ENCODE measurements around the gene FAM13A. TPM values are rescaled to one million over a fixed set of nuclear protein-coding genes. Genes with fewer than 3 reads are reported as not detected.

The FAM13A gene
- total RNA-seq, 1 experiment from 2014 or later = 26.7 TPM

DNA sequence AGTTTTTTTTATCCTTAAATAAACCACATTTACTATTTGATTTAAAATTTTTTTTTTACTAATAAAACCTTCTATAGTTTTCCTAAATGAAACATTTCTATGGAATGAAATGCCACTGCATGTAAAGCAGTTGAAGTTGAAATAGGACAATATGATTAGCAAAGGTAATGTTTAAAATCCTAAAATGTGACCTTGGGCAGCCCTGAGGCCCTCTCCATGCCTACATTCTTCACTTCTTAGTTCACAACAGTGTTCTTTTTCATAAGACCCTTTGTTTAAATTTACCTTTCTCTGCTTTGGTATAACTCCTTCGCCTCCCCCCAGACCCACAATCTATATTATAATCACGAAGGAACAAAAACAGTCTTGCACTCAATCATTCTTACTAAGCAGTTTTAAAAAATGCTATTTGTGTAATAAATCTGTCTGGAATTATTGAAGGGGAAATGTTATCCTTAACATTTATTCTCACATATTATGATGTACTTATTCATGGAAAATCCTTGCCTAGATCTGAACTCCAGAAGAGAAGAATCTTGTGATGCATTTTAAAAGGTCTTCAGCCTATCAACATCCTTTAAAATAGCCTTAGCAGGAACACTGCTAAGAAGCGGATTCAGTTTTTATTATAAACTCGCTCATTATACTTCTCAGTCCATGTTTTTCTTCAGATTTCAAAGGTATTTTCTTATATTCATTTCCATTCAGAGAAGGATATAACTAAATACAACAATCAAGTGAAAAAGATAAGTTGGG is 234.8 kb downstream of the FAM13A start:
- ChIA-PET CTCF (no interaction called here), POLR2A (ENCODE audit: unreplicated experiment) (interaction anchor here (0.7 kb wide), 1 partner anchor 296 kb away, joined by 3 read pairs; no protein-coding TSS in a partner anchor)
- H3K27ac ChIP-seq = peak overlapping the region; percentile 92
- BruUV-seq (replicated peaks) = TSS peak; percentile 70
- peaks cover 31% of the 10 kb centered on the region for H3K4me1 ChIP-seq (replicated peaks; ENCODE audit: insufficient read depth)
- DNase-seq = no peak
- intact Hi-C loops (cut with micrococcal nuclease; ENCODE audit: unreplicated experiment) = loop anchor here (2.0 to 5.0 kb wide), 3 partner anchors 115 to 295 kb away; partner anchors contain the start of gene TIGD2
- H3K4me2 ChIP-seq = peak overlapping the region; percentile 87
- H2AFZ ChIP-seq = peak overlapping the region; percentile 82
- peaks cover 35% of the 10 kb centered on the region for H3K79me2 ChIP-seq (ENCODE audit: low read depth)
- H3F3A ChIP-seq (ENCODE audit: insufficient read depth, low read depth) = peaks cover 17% of the 10 kb centered on the region
- TF ChIP-seq, protein P1, sequence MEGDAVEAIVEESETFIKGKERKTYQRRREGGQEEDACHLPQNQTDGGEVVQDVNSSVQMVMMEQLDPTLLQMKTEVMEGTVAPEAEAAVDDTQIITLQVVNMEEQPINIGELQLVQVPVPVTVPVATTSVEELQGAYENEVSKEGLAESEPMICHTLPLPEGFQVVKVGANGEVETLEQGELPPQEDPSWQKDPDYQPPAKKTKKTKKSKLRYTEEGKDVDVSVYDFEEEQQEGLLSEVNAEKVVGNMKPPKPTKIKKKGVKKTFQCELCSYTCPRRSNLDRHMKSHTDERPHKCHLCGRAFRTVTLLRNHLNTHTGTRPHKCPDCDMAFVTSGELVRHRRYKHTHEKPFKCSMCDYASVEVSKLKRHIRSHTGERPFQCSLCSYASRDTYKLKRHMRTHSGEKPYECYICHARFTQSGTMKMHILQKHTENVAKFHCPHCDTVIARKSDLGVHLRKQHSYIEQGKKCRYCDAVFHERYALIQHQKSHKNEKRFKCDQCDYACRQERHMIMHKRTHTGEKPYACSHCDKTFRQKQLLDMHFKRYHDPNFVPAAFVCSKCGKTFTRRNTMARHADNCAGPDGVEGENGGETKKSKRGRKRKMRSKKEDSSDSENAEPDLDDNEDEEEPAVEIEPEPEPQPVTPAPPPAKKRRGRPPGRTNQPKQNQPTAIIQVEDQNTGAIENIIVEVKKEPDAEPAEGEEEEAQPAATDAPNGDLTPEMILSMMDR (conservative IDR thresholded peaks at IDR 0.05) = no peak
- no peak for TF ChIP-seq EZH2 (IDR thresholded peaks at IDR 0.05; ENCODE audit: low read depth)
- no peaks in the 10 kb centered on the region for H3K27me3 ChIP-seq (ENCODE audit: insufficient read depth, low read depth)
- H3K9me2 ChIP-seq (ENCODE audit: insufficient read depth) = no peaks in the 10 kb centered on the region
- no peaks in the 10 kb centered on the region for H3K36me3 ChIP-seq (ENCODE audit: low read depth)
- peak overlapping the region; percentile 70 for H3K4me3 ChIP-seq
- H3K9me3 ChIP-seq (ENCODE audit: insufficient read depth, low read depth) = no peaks in the 10 kb centered on the region
- H4K20me1 ChIP-seq (ENCODE audit: insufficient read depth) = no peaks in the 10 kb centered on the region

GRCh38 chr4:88821522-88821921 is 235.5 kb downstream of the FAM13A start:
- peak overlapping the region; percentile 70; the same call in 1 of the 2 replicates for H3K4me3 ChIP-seq
- peak overlapping the region; percentile 26; the same call in 1 of the 2 replicates for H3K27ac ChIP-seq
- intact Hi-C loops (cut with micrococcal nuclease; ENCODE audit: unreplicated experiment) = loop anchor here (5.0 kb wide), 2 partner anchors 291 to 294 kb away; partner anchors contain the start of gene TIGD2
- ChIA-PET POLR2A (ENCODE audit: unreplicated experiment) (no interaction called here), CTCF (no interaction called here)
- TF ChIP-seq EZH2 (IDR thresholded peaks at IDR 0.05; ENCODE audit: low read depth) = no peak
- TF ChIP-seq, protein P1 (conservative IDR thresholded peaks at IDR 0.05) = no peak
- no peaks in the 10 kb centered on the region for H3K36me3 ChIP-seq (ENCODE audit: low read depth)
- H4K20me1 ChIP-seq (ENCODE audit: insufficient read depth) = no peaks in the 10 kb centered on the region
- DNase-seq = no peak
- no peaks in the 10 kb centered on the region for H3K9me3 ChIP-seq (ENCODE audit: insufficient read depth, low read depth)
- H3K9me2 ChIP-seq (ENCODE audit: insufficient read depth) = no peaks in the 10 kb centered on the region
- no TSS peak for BruUV-seq (replicated peaks)
- H3F3A ChIP-seq (ENCODE audit: insufficient read depth, low read depth) = peaks cover 17% of the 10 kb centered on the region
- H2AFZ ChIP-seq = no peak overlapping the region
- peaks cover 35% of the 10 kb centered on the region for H3K79me2 ChIP-seq (ENCODE audit: low read depth)
- peak overlapping the region; percentile 87 for H3K4me2 ChIP-seq
- H3K4me1 ChIP-seq (replicated peaks; ENCODE audit: insufficient read depth) = peaks cover 31% of the 10 kb centered on the region
- no peaks in the 10 kb centered on the region for H3K27me3 ChIP-seq (ENCODE audit: insufficient read depth, low read depth)

- peaks cover 35% of the 10 kb centered on the region for H3K79me2 ChIP-seq (ENCODE audit: low read depth)
- CTCF ChIA-PET = interaction anchor here (0.6 kb wide), 1 partner anchor 652 kb away, joined by 3 read pairs; no protein-coding TSS in a partner anchor
- POLR2A ChIA-PET (ENCODE audit: unreplicated experiment) = no interaction called here
- no peak for DNase-seq
- H3K27ac ChIP-seq = no peak overlapping the region
- no peaks in the 10 kb centered on the region for H4K20me1 ChIP-seq (ENCODE audit: insufficient read depth)
- peak overlapping the region; percentile 87 for H3K4me2 ChIP-seq
- peak overlapping the region; percentile 70; the same call in 1 of the 2 replicates for H3K4me3 ChIP-seq
- H3K9me3 ChIP-seq (ENCODE audit: insufficient read depth, low read depth) = no peaks in the 10 kb centered on the region
- H3K27me3 ChIP-seq (ENCODE audit: insufficient read depth, low read depth) = no peaks in the 10 kb centered on the region
- peaks cover 31% of the 10 kb centered on the region for H3K4me1 ChIP-seq (replicated peaks; ENCODE audit: insufficient read depth)
- intact Hi-C loops (cut with micrococcal nuclease; ENCODE audit: unreplicated experiment) = loop anchor here (5.0 kb wide), 2 partner anchors 291 to 294 kb away; partner anchors contain the start of gene TIGD2
- H3F3A ChIP-seq (ENCODE audit: insufficient read depth, low read depth) = peaks cover 17% of the 10 kb centered on the region
- no peak overlapping the region for H2AFZ ChIP-seq
- TF ChIP-seq EZH2 (IDR thresholded peaks at IDR 0.05; ENCODE audit: low read depth) = no peak
- TF ChIP-seq, protein P1 (conservative IDR thresholded peaks at IDR 0.05) = no peak
- no TSS peak for BruUV-seq (replicated peaks)
- no peaks in the 10 kb centered on the region for H3K36me3 ChIP-seq (ENCODE audit: low read depth)
- H3K9me2 ChIP-seq (ENCODE audit: insufficient read depth) = no peaks in the 10 kb centered on the region
These were observed 236.1 kb downstream of the FAM13A start for GRCh38 chr4:88820698-88821415.

Measured in PC-9 (cell line).